GM18951 (cell line): ENCODE results near the gene PAGE4.

Source experiments
- POLR2A ChIP-seq: IDR thresholded peaks from 4 replicates; pipeline ENCODE4 v1.6.1; 2011; ENCODE audit warnings: mild to moderate bottlenecking; ENCODE audit not compliant: insufficient read length, insufficient read depth; ENCODE audit errors: extremely low read depth
- in situ Hi-C: fragments of 300-500 bp; cut with MboI; formaldehyde crosslinking; loops from one replicate; pipeline ENCODE4 v1.12.0; 2022; ENCODE audit warnings: low sequenced_read_pairs, mixed read lengths, inconsistent platforms; ENCODE audit not compliant: unreplicated experiment

Gene PAGE4

GRCh38 chrX:49850028-49850427 lies 20.9 kb downstream of the PAGE4 start:
- in situ Hi-C loops, result no loop called here
- TF ChIP-seq POLR2A, result no peak

- in situ Hi-C loops, result no loop called here
- TF ChIP-seq POLR2A, result no peak
These were observed 24.6 kb downstream of the PAGE4 start for GRCh38 chrX:49853661-49854060.

- in situ Hi-C loops, result no loop called here
- TF ChIP-seq POLR2A, result no peak
These were observed 27.7 kb downstream of the PAGE4 start for GRCh38 chrX:49856819-49857218.

GRCh38 chrX:49858341-49858740 lies 29.2 kb downstream of the PAGE4 start:
- in situ Hi-C loops, result no loop called here
- no peak for TF ChIP-seq POLR2A

DNA sequence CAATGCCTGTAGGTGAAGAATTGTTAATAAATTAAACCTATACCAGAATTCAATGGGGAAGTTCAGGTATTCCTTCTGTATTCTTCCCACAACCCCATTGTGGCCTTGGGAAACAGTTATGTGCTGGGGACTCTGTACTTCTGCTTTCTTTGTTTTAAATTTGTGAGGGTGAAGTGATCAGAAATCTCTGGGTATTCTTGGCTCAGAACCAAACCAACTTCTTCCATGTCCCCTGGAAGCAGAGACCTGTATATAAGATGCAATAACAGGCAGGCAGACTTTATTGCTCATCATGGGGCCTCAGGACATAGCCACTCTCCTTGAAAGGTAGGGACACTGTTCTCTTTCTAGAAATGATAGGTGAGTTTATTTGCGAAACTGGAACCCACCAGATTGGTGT lies 30.4 kb downstream of the PAGE4 start:
- in situ Hi-C loops, result no loop called here
- no peak for TF ChIP-seq POLR2A

DNA sequence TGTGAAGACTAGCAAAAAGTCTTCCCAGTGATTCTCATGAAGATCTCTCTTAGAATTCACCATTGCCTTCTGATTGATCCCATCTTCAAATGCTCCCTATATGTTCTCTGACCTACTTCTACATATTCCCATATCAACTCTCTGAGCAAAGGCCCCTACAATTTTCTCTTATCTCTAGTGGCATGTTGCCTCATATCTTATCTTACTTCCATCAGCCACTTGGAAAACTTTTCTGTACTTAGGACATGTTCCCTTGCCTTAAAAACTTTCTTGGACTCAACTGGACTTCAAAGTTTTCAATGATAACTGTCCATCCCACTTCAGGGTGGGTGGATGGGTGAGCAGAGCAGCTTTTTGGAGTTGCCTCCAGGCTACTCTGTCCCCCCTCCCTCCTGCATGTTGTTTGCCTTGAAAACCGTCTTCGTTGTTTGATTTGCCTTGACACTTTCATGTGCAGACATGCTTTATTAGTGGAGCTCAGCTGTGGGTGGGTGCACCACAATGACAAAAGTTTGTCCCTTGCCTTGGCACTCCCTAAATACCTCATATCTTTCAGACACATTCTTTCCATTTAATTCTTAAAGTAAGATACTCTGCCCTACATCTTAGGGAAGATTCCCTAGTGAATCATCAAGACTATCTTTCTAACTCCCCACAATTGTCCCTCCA lies 31.9 kb downstream of the PAGE4 start:
- in situ Hi-C loops, result no loop called here
- no peak for TF ChIP-seq POLR2A

DNA sequence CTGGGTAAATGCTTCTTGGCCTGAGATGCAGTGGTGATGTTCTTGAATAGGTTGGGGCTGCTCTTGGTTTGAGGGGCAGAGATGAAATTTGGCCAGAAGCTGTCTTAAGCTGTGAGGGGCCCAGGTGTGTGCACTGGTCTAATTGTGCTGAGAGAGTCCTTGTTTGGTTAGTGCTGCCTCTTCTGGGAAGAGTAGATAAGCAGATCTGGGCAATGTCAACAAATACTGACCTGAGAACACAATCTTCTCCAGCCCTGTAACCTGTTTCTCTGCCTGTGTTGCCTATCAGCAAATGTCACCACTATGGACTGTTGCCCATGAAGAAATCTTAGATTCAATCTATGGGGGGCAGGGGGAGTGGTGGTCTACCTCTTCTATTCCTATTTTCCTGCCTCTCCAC lies 33.0 kb downstream of the PAGE4 start:
- in situ Hi-C loops, result no loop called here

DNA sequence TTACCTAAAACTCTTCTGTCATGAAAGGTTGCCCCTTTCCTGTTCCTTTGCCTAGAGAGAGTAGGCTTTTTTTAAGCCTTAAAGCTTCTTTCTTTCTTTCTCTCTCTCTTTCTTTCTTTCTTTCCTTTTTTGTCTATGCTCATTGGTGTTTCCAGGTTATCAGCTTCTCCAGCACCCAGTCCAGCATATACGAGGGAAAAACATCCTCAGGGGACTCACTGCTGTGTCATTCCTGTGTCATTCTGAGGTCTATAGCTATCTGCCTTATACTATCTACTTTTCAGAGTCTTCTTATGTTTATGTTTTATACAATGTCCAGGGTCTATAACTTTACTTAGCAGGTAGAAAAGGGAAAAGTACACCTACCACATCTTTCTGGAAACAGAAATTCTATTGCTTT lies 39.6 kb downstream of the PAGE4 start:
- in situ Hi-C loops, result no loop called here

More for the DNA sequence above, 33.0 kb downstream of the PAGE4 start:
- no peak for TF ChIP-seq POLR2A

DNA sequence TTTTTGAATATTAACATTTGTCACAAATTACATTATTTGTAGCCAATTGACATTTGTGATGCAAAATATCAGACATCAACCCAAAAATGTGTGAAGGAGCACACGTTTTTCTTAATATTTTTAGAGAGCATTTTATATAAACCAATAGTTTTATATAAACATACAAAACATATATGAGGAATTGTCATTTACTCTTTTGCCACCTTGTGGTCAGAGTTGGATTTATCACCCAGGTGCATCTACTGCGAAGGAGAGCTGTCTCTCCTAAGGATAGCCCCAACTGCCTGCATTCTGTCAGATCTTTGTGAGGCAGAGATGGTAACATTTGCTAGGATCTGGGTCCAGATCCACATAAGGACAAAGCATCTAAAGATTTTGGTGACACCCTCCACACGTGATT lies 47.6 kb downstream of the PAGE4 start:
- no peak for TF ChIP-seq POLR2A
- in situ Hi-C loops, result loop anchor here (25.0 kb wide), 1 partner anchor 711 kb away; no protein-coding TSS in a partner anchor

More for the DNA sequence above, 39.6 kb downstream of the PAGE4 start:
- no peak for TF ChIP-seq POLR2A

DNA sequence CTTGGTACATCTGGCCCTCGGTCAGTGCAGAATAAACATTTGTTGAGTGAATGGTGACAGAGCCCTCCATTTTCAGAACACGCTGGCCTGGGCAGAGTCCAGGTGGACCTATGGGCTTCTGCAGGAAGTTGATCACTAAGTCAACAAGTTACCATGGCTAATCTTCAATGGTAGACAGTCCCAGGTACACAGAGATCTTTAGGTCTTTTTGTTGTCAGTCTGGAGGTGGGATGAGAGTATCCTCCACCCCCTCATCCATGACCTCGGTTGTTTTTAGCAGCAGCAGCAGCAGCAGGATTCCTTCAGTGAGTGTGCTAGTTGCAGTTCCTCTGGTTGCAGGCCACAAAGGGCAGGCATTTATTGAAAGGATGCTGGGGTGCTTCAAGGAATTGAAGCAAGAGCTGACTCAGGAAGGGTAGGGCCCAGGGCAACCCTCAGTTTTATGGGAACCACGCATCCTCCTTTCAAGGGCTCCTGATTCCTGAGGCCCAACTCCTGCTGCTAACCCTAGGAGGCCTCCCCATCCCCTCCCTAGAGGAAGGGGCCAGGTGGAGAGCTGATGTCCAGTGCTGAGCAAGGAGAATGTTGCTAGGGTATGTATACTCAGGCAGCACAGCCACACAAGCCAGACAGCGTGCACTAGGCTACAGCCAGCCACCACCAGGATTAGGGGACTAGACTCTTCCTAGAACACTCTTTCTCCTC lies 48.4 kb downstream of the PAGE4 start:
- in situ Hi-C loops, result loop anchor here (25.0 kb wide), 1 partner anchor 710 kb away; no protein-coding TSS in a partner anchor
- TF ChIP-seq POLR2A, result no peak

DNA sequence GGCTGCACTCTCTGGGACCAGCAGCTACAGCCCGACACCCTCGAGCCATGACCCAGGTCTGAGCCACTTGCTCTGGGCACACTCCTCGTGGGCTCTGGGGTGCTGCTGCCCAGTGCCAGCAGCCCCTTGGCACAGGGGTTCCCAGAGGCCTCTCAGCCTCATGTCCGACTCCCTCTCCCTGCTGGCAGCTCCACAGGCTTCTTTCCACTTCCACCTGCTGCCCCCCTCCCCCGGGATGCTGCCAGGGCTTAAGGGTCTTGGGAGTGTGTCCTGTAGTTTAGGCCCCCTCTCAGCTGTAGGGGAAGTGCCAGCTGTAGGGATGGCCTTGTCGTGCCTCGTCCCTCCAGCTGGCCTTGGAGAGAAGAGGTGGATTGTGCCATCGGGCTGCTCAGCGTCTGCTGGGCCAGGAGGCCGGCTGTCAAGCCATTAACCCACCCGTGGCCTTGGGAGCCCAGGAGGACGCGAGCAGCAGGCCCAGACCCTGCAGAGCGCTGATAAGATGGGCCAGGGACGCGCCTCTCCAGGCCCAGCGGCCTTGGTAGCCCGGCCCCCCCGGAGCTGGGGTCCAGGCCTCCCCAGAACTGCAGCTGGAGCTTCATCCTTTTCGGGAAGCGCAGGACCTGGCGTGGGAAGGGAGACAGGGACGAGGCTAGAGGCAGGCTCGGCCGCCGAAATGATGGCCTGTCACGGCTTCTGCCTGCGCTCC lies 49.2 kb downstream of the PAGE4 start:
- in situ Hi-C loops, result loop anchor here (25.0 kb wide), 1 partner anchor 709 kb away; no protein-coding TSS in a partner anchor
- TF ChIP-seq POLR2A, result no peak

- peak; percentile 49 for TF ChIP-seq POLR2A
- in situ Hi-C loops, result loop anchor here (25.0 kb wide), 1 partner anchor 708 kb away; no protein-coding TSS in a partner anchor
These were observed 49.9 kb downstream of the PAGE4 start, which contains the start of gene USP27X for GRCh38 chrX:49878834-49879655. Gene USP27X, plus strand, starts transcription at chrX:49879484. Its CDS starts 824 bp downstream, at chrX:49880308.

GRCh38 chrX:49879656-49880277 lies 50.7 kb downstream of the PAGE4 start:
- in situ Hi-C loops, result loop anchor here (25.0 kb wide), 1 partner anchor 708 kb away; no protein-coding TSS in a partner anchor
- no peak for TF ChIP-seq POLR2A
